Activated CD4-positive, CD25-positive, alpha-beta regulatory T cell treated with anti-CD3 and anti-CD28 coated beads, Interleukin-2, amount 50 U/mL, for 24 hours (primary cell): ENCODE measurements around the gene FAM216B.

ENCODE experiments used
- ATAC-seq, 2 donors: fragments of 150-1000 bp; cut with Tn5 transposase; one replicate each; pipeline ENCODE4 v1.10.0; 2021; ENCODE audit warnings: mild to moderate bottlenecking in 1 of 2, moderate library complexity in 1 of 2

Gene FAM216B

DNA sequence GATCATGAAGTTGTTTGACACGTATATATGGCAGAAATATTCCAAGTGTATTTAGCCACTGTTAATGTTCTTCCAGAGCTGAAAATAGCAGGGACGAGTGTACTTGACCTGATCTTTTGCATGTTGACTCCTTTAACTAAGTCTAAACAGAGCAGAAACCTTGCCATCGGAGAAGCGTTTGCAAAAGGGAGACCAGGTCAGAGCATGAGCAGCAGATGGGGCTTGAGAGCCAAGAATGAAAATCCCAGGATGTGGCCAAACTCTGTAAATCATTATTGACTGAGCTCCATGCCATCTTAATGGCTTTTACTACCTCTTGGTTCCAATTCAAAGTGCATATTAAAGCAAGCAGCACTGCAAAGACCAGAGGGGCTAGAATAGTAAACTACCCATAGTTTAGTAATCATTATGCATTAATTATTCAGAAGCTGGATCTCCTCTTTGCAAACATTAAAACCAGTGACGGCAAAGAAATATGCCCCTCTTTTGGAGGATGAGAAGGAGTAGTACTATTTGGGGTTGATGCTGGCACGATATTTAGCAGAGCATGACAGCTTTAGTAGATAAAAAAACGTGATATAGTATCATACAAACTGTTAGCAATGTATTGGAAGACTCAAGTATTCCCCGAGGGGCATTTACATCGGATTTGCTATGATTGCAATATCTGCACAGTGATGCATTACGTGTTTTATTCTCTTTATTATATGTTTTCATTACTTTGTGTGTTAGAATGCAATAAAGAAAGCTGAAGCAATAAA is 55.7 kb downstream of the FAM216B start:
- ATAC-seq, result no peak
